Myocyte (in vitro differentiated cells): ENCODE measurements around the gene HK2. TPM values are rescaled to one million over a fixed set of nuclear protein-coding genes. Genes with fewer than 3 reads are reported as not detected.
"Not testable (repeated sequence)": the region's sequence is repeated elsewhere in the genome, so short reads cannot be mapped to it uniquely, and the experiment has no call there.

Experiments used
- DNase-seq: peaks from one replicate; pipeline ENCODE4 v3.0.0-alpha.2; 2012; ENCODE audit warnings: low read depth
- total RNA-seq: library from RNA; depleted of rRNA; stranded (reverse); fragments of >200 nt; gene quantifications from 2 replicates; pipeline ENCODE4 v1.2.3, GENCODE V29; 2014

The HK2 gene
- total RNA-seq, 1 donor from 2014 or later, result 8.3 TPM

DNA sequence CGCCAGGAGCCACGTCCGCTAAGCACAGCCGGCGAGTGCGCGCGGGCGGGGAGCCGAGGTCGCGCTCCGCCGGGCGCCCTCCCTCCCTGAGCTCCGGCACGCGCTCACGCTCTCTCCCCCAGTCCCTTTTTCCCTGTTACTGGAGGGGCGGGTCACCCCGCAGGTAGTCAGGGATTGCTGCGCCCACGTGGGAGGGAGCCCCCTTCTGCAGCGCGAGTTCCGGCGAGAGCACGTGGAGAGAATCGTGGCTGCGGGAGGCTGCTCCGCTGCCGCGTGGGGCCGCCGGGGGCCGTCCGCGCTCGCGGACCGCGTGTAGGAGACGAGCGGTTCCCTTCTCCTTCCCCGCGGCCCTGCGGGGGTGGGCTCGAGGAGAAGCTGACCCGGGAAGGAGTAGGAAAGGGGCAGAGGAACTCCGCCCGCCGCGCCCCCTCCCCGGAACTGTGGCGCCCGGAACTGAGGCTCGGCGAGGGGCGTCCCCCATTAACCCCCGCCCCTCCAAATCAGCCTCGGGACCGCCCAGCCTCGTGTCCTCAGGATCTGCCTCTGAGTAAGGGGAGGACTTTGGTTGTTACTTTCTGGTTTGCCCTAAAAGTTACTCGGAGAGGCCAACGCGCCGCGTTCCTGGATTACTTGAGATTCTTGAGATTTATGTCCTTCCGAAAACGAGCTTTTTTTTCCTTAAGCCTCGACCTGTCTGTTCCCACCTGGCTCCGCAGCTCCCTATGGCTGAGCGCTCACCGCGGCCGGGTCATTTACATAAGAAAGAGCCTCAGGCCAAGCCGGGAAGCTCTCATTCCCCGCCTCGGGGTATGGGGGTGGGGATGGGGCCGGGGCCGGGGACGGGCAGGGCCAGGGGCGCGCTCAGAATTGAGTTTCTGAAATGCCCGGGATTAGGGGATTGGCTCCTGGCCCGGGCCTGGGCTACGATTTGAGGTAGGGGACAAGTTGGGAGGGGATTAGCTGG lies 1.1 kb downstream of the HK2 start:
- DNase-seq, result peak; percentile 41

DNA sequence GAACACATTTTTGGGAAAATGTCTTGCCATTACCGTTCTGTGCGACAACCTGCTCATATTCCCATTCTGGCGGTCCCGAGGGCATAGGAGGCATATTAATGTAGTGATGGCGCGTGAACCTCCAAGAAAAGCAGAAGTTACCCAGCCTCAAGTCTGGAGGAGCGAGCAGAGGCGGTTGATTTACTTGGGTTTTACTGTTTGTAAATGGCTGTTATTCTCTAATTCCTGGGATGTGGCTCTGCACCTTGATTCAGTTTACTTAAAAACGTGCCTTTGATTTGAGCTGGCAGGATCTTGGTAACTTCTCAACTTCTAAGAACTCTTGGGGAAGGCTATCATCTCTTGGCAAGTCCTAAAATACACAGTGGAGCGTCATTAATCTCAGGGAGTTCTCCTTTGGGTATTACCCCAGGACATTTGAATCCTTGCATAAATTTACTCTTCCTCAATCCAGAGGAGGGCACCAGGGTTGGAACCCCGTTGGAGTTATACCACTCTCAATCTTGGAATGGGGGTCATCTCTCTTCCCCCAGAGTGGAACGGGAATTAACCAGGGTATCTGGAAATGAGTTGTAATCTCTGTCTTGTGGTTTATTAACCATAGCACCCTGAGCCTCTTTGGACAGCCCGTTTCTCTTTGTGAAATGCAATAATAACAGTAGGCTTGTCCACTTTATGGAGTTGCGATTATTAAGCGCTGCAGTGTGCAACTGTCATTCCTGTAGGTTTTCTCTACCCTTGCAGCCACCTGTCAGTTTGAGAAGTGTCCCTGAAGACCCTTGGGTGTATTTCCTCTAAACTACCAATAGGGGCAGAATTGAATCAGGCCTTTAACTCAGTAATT lies 2.1 kb downstream of the HK2 start:
- DNase-seq, result peak; percentile 52

DNA sequence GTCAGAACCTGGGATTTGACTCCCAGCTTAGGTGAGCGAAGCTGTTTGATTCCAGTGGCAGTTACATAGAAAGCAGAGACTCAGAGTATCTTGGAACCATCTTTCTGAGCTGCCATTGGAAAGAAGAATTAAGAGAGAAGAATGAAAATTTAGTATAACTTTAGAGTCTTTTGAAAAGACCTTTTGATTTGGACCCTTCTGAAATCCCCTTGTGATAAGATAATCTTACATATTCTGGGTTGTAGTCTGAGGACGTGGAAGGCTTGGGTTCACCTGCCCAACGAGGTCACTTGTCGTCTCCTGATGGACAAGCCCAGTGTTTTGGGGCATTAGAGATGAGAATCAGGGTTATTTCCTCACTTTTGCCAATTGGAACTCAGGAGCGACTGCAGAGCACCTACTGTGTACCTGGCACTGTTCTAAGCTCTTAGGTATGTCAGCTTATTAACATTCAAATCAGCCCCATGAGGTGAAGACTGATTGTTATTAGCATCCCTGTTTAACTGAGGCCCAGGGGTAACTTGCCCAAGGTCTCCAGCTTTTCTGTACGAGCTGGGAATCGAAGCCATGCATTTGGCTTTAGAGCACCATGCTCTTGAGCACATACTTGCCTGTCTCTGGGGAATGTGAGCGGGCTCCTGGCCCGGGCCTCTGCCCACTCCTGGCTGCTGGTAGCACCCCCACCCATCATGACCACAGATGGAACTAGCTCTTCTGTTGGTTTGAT lies 2.9 kb downstream of the HK2 start:
- DNase-seq, result no peak

DNA sequence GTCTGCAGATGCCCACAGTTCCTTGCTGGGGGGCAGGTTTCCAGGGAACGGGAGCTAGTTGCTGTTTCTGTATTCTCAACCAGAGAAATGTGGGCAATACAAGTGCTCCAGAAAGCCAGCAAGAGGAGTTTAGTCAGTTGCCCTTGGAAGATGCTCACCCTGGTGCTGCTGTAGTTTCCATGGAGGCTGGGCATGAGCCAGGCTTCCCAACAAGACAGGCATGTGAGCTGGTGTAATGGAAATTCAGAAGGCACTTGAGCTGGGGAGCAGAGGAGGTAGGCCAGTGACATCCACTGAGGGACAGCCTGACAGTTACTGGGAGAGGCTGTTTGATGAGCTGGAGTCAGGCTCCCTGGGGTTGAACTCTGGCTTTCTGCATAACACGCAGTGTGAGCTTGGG lies 7.7 kb downstream of the HK2 start:
- DNase-seq, result no peak

DNA sequence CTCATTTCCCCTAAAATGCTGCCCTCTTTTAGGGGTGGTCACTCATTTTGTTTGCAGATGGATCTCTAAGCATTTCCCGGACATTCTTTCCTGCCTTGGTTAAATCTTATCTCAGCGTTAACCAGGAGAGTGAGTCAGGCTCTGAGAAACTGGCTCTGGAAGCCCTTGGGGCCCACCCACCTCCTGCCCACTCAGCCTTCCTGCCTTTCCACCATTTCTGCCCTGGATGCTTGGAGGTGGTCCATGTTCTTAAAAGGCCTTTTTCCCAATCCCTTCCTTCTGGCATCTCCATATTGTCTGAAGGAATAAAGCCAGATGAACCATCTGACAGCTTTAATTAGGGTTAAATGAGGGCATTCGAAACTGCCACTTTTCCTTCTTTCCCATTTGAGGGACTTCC lies 9.5 kb downstream of the HK2 start:
- peak; percentile 35 for DNase-seq

DNA sequence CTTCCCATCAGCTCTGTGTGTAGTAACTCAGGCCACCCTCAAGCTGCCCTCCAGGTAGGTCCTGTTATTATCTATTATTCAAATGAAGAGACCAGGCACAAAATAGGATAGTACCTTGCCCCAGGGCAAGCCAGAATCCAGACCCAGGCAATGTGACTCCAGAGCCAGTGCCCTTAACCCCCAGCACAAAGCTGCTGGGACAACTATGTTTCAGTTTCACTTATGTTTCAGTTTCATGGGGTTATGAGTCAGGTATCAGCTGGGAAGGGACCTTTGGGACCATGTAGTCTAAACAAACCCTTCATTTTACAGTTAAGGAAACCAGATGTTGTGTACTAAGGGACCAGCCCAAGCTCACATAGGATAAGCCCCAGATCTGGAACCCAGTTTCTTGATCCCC lies 10.0 kb downstream of the HK2 start:
- DNase-seq, result peak; percentile 57

DNA sequence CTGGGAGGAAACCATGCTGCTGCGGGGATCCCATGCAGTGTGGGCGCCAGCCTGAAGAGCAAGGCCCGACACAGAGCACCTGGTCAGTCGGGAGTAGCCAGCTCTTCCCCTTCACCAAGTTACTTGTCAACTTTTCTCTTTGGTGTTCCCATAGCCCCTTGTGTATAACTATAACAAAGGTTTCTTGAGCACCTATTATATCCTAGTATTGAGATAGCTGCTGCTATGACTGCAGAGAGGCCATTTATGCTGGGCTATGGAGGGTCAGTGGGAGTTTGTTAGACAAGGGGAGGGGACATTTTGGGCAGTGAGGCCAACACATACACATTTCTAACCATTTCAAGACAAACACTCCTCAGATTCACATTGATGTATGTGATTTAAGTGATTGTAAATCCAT lies 10.8 kb downstream of the HK2 start:
- DNase-seq, result no peak

DNA sequence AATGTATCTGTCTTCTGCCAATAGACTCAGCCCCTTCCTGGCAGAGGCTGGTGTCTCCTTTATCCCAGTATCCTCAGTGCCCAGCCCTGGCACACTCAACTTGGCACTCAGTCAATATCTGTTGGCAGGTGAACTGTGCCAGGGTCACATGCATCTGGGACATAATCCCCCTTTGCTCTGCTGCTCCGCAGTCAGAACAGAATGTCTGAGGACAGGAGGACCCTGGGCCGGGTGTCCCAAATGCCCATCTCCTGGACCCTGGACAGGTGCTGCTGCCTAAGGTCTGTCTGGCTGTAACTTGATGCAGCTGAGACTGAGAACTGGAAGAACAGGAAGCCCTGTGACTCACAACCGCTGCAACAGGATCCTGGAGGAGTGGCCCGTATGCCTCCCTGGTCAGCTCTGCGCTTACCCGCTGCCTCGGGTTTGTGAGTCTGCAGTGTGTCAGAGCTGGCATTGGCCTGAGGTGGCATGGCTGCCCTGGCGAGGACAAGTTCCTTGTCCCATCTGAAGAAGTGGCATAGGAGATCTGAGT lies 11.4 kb downstream of the HK2 start:
- peak; percentile 96 for DNase-seq

DNA sequence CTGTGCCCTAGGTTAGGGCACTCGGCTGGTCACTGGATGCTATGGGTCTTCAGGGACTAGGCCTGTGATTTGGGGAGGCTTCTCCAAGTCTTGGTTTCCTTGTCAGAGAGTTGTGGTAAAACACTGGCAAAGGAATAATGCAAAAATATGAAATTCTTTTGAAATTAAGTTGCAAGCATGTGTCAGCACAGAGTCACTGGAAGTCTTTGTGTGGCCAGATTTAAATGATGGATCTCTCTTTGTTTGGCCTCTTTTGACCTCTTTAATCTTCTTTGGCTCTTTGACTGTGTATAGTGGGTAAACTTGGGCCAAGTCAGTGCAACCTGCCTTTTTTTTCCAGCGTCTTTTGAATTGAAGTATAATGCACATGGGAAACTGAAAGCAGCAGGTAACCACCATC lies 12.1 kb downstream of the HK2 start:
- DNase-seq, result no peak

DNA sequence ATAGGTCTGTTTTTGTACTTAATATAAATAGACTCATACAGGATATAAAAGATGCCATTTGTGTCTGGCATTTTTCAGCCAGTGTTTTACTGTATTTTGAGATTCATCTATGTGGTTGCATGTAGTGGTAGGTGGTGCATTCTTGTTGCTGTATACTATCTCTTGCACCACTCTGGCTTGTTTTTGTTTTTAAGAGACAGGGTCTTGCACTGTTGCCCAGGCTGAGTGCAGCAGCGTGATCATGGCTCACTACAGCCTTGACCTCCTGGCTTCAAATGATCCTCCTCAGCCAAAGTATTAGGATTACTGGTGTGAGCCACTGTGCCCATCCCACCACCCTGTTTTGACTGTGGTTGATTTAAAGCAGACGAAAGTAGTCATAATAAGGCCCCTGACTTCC lies 12.6 kb downstream of the HK2 start:
- no peak for DNase-seq

DNA sequence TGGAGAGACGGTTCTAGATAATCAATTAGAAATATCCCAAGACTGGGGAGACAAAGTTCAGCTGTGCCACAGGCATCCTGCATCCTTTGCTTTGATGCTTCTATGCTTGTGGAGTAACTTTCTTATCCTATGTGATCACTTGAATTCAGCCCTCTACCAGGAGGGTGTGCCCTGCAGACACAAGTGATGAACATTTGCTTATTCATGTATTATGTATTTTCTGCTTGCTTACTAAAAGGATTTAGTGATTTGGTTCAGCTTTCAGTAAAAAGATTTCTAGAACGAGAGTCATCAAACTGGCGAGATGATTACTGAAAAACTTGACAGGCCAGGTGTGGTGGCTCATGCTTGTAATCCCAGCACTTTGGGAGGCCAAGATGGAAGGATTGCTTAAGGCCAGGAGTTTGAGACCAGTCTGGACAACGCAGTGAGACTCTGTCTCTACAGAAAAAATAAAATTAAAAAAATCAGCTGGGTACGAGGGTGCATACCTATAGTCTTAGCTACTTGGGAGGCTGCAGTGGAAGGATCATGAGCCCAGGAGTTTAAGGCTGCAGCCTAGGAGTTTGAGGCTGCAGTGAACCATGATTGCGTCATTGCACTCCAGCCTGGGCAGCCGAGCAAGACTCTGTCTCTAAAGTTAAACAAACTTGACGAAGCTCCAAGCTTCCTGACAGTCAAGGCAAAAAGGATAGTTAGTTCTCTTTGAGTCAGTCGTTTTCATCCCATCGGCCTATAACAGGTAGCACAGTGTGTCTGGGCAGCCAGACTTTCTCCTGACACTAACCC lies 13.3 kb downstream of the HK2 start:
- DNase-seq, result no peak

DNA sequence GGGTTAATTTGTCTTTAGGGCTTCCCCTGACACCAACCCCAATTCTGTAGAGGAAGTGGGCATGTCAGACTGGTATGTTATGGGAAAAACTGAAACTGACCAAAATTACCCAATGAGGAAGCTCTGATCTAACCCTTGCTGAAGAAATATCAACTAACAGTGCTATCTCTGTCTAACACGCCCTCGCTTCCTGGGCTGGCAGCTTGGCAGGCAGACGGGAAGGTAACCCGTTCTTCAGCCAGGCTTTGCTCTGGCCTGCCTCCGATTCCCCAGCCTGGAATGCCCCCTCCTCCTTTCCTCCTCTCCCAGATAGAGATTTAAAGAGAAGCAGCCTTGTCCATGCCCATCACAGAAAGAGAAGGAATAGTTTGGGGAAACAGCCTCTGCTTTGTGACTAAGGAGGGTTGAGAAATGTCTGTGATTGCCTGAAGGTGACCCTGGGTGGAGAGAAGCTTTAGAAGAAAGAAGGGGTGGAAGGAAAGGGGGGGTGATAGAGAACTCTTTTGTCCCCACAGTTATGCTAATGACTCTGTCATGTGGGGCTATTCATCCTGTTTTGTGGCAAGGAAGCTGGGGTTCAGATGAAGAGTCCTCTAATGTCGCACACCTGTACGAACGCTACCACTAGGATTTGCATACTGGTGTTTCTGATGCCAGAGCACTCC lies 15.4 kb downstream of the HK2 start:
- no peak for DNase-seq

DNA sequence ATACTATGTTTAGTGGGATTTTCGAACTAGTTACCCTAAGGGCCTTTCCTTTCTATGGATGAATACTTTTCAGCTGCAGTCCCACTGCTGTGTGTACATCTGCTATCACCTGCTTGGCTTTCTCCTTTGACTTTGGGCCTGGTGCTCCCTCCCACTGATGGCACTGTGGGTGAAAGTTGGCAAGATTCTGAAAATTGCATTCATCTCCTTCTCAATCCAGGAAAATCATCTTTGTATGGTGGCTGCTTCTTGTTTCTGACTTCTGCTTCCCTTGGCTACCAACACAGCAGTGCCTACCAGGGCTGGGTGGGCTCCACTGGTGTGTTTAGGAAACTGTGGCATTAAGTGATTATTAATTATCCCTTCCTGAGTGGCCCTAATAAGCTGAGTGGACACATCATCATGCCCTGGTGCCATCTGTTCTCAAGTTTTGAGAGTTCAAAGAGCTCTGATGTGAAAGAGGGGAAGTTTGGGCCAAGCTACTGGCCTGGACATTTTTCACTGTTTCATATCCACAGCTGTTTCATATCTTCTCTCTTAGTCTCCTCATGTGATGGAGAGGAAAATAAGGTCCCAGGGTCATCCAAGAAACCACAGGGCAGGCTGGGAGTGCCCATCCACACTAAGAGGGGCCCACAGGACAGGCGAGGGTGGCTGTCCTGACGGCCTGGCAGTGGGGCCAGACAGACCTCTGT lies 16.7 kb downstream of the HK2 start:
- no peak for DNase-seq

DNA sequence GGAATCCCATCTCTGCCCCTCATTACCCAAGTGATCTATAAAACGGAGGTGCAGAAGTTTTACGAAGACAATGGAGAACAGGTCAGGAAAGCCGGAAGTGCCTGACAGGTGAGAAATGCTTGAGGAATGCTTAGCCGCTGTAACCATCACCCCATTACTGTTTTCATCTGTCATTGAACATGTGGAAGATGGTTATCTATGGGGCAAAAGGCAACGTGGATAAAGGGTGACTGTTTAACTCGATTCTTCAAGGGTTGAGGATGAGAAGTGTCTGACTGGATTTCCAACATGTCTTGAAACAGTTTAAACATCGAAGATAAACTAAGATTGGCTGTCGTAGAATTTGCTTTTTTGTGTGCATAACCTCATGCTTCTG lies 17.3 kb downstream of the HK2 start:
- DNase-seq, result no peak

DNA sequence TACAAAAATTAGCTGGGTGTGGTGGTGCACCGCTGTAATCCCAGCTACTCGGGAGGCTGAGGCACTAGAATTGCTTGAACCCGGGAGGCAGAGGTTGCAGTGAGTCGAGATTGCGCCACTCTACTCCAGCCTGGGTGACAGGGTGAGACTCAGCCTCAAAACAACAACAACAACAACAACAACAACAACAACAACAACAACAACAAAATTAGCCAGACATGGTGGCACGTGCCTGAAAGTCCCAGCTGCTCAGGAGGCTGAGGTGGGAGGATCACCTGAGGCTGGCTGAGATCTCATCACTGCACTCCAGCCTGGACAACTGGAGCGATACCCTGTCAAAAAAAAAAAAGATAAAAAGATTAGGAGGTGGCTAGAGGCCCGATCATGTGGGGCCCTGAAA lies 19.4 kb downstream of the HK2 start:
- DNase-seq, result not testable (repeated sequence)

DNA sequence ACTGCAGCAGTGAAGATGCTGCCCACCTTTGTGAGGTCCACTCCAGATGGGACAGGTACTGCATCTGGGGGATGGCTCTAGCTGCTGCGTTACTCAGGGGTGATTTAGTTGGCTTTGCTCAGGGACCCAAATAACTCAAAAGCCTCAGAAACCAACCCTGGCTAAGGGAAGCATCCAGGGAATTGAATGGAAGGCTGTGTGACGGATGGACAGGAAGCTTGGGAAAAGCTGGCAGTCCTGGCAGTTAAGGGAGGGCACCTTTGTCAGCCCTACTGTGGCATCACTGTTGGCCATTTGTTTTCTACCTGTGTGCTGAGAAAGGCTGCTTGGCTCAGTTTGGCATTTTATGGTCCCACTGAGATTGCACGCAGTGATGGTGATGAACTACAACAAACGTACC lies 20.5 kb downstream of the HK2 start:
- no peak for DNase-seq

DNA sequence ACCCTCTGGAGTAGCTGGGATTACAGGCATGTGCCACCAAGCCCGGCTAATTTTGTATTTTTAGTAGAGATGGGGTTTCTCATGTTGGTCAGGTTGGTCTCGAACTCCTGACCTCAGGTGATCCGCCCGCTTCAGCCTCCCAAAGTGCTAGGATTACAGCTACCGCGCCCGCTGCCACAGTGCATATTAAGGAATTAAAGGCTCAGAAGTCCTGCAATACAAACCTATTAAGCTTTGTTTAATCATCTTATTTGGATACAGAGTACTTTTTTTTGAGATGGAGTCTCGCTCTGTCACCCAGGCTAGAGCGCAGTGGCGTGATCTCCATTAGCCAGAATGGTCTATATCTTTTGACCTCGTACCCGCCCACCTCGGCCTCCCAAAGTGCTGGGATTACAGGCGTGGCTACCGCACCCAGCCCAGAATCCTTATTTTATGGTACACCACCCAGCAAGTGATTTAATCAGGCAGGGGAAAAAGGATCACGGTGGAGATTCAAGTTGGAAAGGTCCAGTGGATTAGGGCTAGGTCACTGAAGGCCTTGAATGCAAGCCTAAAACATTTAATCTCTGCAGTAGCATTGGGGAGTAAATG lies 21.3 kb downstream of the HK2 start:
- DNase-seq, result not testable (repeated sequence)

DNA sequence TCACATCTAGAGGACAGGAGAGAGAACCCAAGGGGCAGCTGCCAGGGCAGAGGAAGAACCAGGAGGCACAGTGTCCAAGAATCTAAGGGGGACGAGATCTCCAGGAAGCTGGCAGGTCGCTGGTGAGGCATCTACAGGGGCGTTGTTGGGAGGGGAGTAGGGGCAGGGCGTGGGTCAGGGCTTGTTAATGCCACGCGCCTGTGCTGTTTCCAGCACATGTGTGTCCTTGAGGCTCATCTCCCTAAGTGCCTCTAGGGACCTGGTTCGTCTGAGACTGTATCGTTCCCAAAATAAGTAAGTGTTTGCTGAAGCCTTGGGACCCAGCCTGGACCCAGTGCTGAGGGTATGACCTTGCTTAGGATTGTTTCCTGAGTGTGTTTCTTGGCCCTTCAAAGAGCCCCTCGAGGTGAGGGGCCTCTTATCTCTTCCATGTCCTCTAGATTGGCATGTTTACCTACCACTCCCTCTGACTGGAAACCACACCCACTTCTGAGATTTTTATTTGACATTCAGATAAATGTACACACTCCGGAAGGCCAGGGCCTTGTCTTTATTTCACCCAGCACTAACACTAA lies 22.2 kb downstream of the HK2 start:
- DNase-seq, result no peak

DNA sequence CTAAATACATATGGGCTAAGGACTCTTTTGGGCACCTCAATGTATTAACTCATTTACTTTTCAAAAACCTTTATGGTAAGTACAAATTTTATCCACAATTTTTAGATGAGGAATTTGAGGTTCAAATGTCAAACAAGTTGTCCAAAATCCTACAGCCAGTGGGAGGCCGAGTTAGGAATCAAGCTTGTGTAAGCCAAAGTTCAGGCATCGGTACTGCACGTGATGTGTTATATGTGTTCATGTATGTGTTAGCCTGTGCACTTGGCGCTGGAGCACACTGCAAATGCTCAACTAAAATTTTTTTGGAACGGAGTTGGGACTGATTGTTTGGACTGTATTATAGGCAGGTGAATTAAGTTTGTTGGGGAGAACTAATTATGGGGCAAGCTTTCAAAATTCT lies 22.7 kb downstream of the HK2 start:
- DNase-seq, result no peak
